HG02610 (cell line): ENCODE measurements around the gene PTGES3.
"Not testable (repeated sequence)": the region's sequence is repeated elsewhere in the genome, so short reads cannot be mapped to it uniquely, and the experiment has no call there.

ENCODE experiments used
- ATAC-seq: cut with Tn5 transposase; IDR thresholded peaks from one replicate; pipeline ENCODE4 v1.9.1; 2021; ENCODE audit warnings: mild to moderate bottlenecking, moderate library complexity; ENCODE audit not compliant: unreplicated experiment

The PTGES3 gene

GRCh38 chr12:56713345-56713744, 25.3 kb upstream of the PTGES3 start:
- ATAC-seq = no peak

- no peak for ATAC-seq
Observed at GRCh38 chr12:56709759-56710376, 21.8 kb upstream of the PTGES3 start.

GRCh38 chr12:56704522-56704921, 16.4 kb upstream of the PTGES3 start:
- ATAC-seq = not testable (repeated sequence)

- ATAC-seq = no peak
Observed at GRCh38 chr12:56699020-56699661, 11.1 kb upstream of the PTGES3 start.

GRCh38 chr12:56695327-56696101, 7.4 kb upstream of the PTGES3 start:
- ATAC-seq = no peak

GRCh38 chr12:56694161-56694560, 6.1 kb upstream of the PTGES3 start:
- ATAC-seq = no peak

- no peak for ATAC-seq
Observed at GRCh38 chr12:56688846-56689109, 694 bp upstream of the PTGES3 start.

- peak; percentile 18 for ATAC-seq
Observed at GRCh38 chr12:56687223-56688128, 608 bp downstream of the PTGES3 start.

- ATAC-seq = no peak
Observed at GRCh38 chr12:56684745-56685359, 3.2 kb downstream of the PTGES3 start.

GRCh38 chr12:56682323-56682722, 5.8 kb downstream of the PTGES3 start:
- no peak for ATAC-seq

GRCh38 chr12:56679883-56680575, 8.1 kb downstream of the PTGES3 start:
- no peak for ATAC-seq

- ATAC-seq = no peak
Observed at GRCh38 chr12:56678852-56679251, 9.2 kb downstream of the PTGES3 start.

- ATAC-seq = peak; percentile 65
Observed at GRCh38 chr12:56677680-56678079, 10.4 kb downstream of the PTGES3 start.

GRCh38 chr12:56676851-56677580, 11.1 kb downstream of the PTGES3 start:
- no peak for ATAC-seq

GRCh38 chr12:56671608-56672007, 16.5 kb downstream of the PTGES3 start:
- no peak for ATAC-seq

GRCh38 chr12:56670836-56671235, 17.2 kb downstream of the PTGES3 start:
- ATAC-seq = no peak

GRCh38 chr12:56668197-56668457, 20.0 kb downstream of the PTGES3 start:
- no peak for ATAC-seq

GRCh38 chr12:56661979-56662638, 26.0 kb downstream of the PTGES3 start:
- ATAC-seq = no peak

GRCh38 chr12:56661560-56661959, 26.5 kb downstream of the PTGES3 start:
- no peak for ATAC-seq
